GM19240 (cell line): ENCODE data around the gene RASGEF1C.

Source experiments
- DNase-seq: peaks from one replicate; pipeline ENCODE4 v3.0.0; 2011; ENCODE audit warnings: low spot score; ENCODE audit not compliant: insufficient read length

The RASGEF1C gene

DNA sequence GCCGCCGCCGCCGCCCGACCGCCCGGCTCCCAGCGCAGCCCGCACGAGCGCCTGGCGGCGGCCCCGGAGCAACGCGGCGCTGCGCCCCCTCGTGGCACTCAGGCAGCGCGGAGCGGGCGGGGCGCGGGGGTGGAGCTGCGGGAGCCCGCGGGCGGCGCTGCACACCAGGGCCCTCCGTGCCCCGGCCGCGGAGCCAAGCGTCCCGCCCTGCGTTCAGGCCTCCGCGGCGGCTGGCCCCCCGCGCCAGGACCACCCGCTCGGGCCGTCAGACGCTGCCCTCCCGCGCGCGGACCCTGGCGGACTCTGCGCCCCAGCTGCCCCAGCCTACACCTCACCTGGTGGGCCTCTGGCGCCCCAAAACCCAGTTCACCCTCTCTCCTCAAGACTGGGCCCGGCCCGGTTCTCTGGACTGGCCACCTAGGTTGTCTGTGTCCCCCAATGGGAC is at the start of gene RASGEF1C:
Gene RASGEF1C, minus strand, starts transcription at position 75 of the 445 bp plus-strand sequence. CDS start 71,159 bp downstream, outside the sequence.
- DNase-seq, result peak; percentile 43

DNA sequence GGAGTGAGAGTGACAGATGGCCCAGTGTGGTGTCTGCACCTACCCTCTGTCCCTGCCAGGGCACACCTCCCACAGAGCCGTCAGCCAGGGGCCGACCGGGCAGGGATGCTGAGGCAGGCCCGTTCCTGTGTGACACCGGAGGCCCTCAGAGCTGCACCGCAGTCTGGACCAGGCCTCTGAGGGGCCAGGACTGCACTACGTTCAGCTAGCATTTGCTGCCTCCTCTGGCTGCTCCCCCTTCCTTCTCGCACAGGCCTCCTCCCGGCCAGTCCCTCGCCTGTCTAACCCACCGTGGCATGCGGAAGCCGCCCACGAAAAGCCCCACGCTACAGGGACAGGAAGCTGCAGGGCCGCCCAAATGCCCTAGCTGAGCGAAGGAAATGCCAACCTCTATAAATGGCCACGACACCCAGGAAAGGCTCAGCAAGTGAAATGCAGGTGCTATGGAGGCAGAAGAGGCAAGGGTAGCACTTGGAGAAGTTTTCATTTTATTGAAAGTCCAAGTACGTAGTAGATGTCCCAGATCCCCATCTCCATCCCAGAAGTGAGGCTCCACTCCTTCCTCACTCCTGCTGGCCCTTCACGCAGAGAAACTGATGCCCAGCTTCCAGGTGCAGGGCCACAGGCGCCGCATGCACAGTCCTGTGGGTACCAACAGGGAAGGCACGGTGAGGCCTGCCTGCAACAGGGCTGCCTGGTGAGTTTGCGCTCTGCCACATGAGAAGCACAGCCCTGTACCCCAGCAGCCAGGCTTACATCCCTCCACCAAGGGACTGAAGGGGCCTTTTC is 44.2 kb upstream of the RASGEF1C start:
- no peak for DNase-seq

DNA sequence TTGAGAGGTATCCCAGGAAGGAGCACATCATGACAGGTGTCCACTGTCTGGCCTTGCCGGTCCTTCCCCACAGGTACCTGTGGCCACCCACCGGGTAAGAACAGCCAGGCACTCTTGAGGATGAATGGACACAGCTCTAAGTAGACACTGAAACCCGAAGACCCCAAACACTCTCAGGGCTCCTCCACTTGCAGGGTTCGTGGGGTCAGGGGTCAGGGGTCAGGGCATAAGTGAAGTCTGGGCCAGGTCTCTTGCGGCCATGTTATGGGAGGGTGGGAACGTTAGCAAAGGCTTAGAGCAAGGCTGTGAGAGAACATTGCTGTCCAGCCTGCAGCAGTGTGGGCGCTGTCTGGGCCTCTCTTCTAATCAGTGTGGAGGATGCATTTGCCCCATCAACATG is 42.9 kb upstream of the RASGEF1C start:
- no peak for DNase-seq

DNA sequence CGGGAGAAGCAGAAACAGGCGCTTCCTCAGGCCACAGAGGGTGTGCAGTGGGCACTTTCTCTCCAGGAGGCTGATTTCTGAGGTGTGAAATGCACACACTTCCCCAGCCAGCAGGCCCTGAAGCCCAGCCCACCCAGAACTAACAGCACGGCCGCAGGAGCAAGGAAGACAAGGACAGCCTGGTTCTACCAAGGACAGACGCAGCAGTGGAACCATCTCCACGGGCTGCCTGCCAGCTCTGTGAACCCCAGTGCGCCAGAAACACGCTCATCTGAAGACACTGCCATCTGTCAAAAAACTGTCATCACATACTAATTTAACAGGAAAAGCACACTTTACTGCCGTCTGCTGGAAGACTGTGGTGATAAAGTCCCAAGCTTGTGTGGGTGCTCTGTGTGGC is 42.1 kb upstream of the RASGEF1C start:
- DNase-seq, result no peak

DNA sequence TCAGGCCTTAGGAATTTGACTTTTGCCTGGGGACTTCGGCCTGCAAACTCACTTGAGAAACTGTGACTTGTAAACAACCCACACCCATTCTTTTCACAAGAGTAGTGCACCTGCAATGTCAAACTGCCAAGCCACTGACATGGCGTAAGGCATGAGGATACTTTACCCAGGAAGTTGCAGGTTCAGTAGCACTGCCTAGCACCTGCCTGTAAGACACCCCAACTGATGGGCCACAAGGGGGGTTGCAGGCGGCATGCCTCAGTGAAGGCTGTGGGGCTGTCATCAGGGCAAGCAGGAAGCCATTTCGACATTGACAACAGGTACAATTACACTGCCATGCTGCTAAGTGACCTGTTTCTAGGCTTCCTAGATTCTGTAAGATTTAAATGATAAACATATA is 41.3 kb upstream of the RASGEF1C start:
- DNase-seq, result no peak

DNA sequence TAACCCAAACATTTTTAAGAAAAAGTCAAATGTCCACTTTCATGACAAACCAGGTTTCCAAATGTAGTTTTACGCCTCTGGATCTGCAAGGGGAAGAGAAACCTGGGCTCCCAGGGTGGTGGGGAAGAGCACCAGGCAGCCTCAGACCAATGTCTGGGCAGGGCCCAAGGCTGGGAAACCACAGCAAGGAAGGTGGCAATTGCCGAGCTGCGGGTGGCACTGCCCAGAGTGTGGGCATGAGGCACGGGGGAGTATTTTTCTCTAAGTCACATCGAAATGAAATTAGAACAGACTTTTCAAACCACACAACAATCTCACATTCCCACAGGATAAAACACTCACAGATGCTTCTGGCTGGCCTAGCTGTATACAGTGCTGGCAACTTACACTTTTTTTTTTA is 32.6 kb upstream of the RASGEF1C start:
- DNase-seq, result no peak

DNA sequence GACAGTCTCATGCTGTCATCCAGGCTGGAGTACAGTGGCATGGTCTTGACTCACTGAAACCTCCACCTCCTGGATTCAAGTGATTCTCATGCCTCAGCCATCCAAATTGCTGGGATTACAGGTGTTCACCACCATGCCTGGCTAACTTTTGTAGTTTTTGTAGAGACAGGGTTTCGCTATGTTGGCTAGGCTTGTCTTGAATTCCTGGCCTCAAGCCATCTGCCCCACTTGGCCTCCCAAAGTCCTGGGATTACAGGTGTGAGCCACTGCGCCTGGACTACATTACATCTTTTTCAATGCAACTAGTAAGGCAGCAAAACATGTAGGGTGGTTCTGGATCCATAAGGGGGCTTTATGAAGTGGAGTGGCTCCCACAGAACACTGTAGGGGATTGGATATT is 29.6 kb upstream of the RASGEF1C start:
- no peak for DNase-seq

DNA sequence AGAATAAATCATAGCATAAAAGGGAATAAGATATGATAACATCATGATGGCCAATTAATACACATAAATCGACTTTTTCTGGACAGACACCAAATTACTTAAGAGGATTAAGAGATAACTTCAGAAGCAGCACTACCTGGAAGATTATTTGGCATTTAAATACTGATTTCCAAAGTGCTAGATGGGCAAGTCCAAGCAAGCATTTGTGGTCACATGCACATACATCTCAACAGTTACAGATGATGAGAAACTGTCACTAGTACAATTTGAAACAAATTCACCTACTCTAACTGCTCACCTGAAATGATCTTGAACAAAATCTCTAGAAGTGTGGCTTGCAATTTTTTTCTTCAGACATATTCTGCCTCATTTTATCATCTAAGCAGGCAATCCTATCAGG is 26.8 kb upstream of the RASGEF1C start:
- DNase-seq, result no peak

DNA sequence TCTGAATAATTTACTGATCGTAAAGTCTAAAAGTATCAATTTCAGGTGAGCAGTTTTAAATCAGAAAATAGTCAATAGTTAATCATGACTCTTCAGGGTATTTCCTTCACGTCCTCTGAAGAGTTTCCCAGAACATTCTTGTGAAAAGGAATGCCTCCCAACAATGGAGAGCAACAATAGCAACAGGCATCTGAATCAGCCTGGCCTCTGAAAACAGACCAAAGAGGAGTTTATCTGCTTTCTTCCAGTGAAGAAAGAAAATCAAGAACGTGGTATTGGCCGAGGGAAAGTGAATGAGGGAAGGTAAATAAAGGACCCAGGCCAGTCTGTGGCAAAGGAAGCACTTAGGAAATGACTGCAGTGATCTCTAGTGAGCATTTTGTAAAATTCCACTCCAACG is 26.1 kb upstream of the RASGEF1C start:
- DNase-seq, result no peak

DNA sequence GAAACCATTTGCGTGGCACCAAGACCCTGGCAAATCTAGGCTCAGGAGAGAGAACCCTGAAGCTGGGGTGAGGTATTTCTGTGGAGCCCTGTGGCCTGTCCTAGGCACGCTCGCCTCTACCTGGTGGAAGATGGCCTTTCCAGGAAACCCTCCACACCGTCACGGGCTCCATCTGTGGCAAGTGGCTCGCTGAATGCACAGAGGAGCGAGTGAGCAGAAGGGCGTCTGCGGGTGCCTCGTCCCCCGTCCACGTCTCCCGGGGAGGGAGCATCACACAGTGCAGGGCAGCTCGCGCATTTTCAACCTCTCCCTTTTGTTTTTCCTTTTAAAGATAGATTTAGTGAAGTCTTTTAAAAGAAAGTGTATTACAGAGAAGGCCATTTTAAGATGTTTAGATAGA is 25.3 kb upstream of the RASGEF1C start:
- DNase-seq, result no peak

DNA sequence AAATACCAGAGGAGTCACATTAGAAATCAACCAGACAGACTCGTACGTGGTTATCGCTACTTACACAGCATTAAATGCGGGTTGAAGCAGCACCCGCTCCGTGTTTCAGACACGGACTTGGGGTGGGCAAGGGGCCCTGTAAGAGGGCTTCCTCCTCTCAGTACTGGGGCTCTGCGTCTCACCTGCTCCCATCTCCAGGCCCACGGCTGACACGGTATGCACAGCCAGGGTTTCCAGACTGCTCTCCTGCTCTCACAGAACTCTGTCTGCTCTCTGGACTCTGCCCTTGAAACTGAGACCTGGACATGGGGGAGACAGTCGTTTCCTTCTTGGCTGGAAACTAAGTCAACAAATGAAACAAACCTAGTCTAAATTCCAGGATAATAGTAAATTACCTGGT is 24.7 kb upstream of the RASGEF1C start:
- DNase-seq, result no peak

DNA sequence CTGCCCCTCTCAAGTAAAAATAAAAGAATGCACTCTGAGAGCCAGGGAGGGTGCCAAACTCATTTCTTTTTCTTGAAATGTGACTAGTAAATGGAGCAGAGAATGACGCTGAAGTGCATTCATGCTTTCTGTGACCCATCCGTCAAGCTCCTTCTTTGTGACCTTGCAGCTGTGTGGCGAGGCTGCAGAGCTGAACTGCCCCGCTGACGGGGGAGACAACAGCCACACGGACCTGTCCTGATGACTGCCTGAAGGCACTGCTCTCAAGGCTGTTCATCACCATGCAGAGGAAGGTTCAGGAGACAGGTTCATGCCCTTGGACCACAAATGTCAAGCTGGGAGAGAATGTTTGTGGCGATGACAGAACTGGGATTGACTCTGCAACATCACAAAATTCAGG is 21.0 kb upstream of the RASGEF1C start:
- DNase-seq, result no peak

DNA sequence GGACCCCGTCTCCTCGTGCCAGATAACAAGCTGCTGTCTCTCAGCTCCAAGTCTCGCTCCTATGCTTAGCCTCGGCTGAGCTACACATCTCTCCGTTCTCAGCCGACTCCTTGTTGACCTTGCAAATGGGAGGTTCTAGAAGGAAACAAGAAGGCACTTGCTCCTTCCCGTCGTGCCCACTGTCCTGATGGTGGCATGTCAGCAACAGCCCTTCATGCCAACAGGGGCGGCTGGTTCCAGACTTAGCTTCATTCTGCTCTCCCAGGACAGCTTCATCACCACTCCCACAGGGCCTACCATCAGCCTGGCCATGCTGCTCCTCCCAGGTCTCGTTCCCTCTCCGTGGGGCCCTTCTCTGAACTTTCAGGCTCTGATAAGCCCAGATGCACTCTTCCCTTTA is 13.0 kb upstream of the RASGEF1C start:
- DNase-seq, result no peak

DNA sequence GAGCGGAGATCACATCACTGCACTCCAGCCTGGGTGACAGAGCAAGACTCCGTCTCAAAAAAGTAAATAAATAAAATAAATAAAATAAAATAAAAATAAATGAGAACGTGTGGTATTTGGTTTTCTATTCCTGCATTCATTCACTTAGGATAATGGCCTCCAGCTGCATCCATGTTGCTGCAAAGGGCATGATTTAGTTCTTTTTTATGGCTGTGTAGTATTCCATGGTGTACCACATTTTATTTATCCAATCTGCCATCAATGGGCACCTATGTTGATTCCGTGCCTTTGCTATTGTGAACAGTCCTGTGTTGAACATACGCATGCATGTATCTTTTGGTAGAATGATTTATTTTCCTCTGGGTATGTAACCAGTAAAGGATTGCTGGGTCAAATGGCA is 8.8 kb upstream of the RASGEF1C start:
- no peak for DNase-seq

DNA sequence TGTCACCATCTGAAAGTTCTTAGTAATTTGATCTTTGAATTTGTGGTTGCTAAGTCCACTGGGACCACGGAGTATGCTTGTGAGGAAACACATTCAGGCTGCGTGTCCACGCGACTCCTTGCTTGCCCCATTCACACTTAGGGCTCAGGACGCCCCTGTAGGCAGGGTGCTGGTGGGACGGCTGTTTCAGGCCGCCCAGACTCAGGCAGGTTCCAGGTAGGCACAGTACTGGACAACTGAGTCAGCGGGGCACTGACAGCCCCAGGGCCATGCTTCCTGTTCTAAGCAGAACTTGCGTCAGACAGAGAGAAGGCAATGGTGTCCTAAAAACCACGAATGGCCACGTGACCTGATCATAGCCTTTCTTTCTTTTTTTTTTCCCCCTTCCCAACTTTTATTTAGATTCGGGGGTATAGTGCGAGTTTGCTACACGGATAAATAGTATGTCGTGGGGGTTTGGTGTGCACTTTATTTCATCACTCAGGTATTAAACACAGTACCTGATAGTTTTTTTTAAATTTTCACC is 7.7 kb upstream of the RASGEF1C start:
- DNase-seq, result no peak

DNA sequence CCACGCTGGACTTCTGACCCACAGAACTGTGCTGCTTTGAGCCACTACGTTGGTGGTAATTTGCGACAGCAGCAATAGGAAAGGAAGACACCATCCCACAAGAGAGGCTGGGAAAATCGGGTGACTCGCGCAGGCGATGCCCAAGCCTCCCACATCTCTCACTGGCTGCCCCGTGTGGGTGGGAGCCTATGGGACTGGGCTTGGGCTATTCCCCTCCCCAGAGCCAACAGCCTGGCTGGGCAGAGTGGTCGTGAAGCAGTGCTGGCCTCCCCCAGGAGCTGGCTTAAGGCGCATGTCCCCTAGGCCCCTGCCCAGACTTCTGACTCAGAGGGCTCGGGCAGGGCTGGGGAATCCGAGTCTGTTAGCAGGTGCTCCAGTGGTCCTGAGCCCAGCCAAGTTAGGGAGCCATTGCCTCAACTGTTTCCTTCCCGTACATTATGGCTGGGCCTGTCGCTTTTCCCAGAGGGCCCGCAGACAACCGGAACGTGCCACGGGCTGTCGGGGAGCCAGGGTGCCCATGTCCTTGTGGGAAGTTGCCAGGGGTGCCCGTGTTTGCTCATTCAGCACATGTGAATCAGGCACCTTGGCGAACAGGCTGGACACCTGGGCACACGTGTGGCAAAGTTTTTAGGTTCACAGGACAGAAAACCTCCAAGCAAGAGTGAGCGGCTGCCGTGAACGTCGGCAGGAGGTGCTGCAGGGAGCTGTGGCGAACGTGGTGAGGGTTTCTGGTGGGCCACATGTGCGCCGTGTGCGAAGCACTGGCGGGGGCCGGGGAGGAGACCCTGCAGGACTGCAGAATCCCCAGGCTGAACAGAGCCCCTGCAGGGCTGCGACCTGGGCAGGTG is 7.0 kb upstream of the RASGEF1C start:
- no peak for DNase-seq

DNA sequence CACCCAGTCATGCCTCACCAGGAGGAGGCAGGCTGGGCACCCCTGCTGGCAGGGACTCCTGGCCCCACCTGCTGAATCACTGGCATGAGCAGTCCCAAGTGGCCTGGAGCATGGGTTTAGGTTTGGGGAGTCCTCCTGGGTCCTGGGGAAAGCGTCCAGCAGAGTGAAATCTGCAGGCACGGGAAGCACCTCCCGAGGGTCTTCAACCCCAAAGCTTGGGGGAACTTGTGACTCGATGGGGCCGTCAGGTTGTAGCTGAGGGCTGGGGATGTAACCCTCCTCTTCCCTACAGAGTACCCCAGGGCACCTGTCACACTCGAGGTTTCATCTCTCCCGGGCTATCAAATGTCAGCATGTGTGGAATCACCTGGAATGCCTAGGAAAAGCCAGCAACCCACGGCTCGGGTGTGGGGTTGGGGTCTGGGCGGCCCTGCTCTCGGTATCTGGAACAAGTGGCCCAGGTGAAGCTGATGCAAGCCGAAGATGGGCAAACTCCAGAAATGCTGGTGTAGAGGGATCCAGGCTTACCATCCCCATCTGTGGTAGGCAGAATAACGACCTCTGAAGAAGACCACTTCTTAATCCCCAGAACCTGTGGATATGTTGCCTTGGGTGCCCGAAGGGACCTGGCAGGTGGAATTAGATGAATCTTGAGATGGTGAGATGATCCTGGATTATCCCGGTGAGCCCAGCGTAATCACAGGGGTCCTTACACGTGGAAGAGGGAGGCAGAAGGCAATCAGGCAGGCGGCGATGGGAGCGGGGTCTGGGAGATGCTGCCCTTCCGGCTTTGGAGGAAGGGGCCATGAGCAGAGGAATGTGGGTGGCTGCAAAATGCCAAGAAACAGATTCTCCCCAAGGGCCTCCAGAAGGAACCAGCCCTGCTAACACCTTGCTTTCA is 6.1 kb upstream of the RASGEF1C start:
- DNase-seq, result no peak

DNA sequence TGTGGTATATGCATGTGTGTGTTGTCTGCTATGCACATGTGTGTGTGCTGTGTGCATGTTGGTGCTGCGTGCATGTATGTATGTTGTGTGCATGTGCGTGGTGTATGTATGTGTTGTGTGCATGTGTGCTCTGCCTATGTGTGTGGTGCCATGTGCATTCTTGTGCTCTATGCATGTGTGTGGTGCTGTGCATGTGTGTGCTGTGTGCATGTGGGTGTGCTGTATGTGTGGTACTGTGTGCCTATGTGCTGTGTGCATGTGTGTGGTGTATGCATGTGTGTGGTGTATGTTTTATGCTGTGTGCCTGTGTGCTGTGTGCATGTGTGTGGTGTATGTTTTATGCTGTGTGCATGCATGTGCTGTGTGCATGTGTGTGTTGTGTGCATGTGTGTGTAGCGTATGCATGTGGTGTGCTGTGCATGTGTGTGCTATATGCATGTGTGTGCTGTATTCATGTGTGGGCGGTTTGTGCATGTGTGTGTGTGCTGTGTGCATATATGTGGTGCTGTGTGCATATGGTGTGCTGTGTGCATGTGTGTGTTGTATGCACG is 4.7 kb upstream of the RASGEF1C start:
- no peak for DNase-seq

DNA sequence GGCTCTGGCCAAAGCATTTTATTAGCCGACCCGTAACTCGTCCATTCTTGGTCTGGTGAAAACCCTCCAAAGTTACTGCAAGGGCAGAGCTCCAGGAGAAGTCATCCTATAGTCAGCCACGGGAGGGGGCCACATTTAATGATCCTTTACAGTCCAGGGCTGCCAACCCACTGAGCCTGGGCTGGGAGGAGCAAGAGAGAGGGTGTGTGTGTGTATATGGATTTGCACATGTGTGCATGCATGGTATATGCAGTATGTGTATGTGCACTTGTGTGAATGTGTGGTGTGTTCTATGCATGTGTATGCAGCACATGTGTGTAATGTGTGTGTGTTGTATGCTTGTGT is 4.2 kb upstream of the RASGEF1C start:
- no peak for DNase-seq

DNA sequence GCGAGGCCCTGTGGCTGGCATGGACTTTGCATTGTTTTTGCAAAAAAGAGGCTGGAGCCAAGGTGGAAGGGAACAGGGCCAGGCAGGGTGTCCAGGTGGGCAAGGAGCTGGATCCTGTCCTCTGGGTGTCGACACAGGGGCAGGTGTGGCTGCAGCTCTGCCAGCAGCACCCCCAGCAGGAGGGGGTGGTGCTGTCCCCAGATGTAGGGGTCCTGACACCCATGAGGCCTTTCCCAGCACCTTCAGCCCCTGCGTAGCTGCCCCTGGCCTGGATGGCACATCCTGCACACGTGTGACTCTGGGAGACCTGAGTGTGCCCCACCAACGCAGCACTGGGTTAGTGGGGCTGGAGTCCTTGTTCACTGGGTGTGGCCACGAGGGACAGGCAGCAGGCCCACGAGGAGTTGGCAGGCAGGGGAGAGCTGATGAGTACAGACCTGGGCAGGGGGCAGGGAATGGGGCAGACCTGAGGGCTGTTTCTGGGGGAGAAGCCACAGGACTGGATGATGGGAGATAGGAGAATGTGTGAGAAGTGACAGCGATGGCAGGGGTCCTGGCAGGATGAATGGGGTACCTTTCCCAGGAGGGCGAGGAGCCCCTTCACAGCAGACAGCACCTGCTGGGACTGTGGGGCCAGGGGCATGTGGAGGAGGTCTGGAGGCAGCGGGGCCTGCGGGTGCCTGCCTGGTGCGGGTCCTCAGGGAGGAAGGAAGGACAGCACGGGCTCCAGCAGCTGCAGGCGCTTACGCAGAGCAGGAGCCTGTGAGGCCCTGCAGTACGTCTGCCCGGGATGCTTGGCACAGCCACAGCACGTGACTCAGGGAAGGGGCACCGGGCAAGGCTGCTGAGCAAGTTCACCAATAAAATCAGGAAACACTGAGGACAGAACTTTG is 3.6 kb upstream of the RASGEF1C start:
- no peak for DNase-seq
